MM.1S (cell line): ENCODE results near the gene TMEM59.

Experiments used
- DNase-seq: peaks from one replicate; pipeline ENCODE4 v3.0.0-alpha.2; 2015
- H2AFZ ChIP-seq: fragments of 300-600 bp; sonication (generic); 2 replicates; pipeline ENCODE4 v1.6.0; 2016; ENCODE audit warnings: antibody characterized with exemption, low read length
- H3F3A ChIP-seq: fragments of 300-600 bp; sonication (generic); 2 replicates; pipeline ENCODE4 v1.6.1; 2016; ENCODE audit warnings: mild to moderate bottlenecking, antibody characterized with exemption, low read length, moderate library complexity, mixed read lengths; ENCODE audit not compliant: insufficient read depth
- H3K27ac ChIP-seq: fragments of 300-600 bp; sonication (generic); 2 replicates; pipeline ENCODE4 v1.5.1; 2016; ENCODE audit warnings: mild to moderate bottlenecking, low read length
- H3K27me3 ChIP-seq: fragments of 300-600 bp; sonication (generic); replicated peaks from 2 replicates; pipeline ENCODE4 v1.6.0; 2016; ENCODE audit warnings: low read length; ENCODE audit not compliant: insufficient read depth
- H3K36me3 ChIP-seq: fragments of 300-600 bp; sonication (generic); replicated peaks from 2 replicates; pipeline ENCODE4 v1.6.1; 2016; ENCODE audit warnings: mild to moderate bottlenecking, low read length, mixed read lengths; ENCODE audit not compliant: insufficient read depth
- H3K4me1 ChIP-seq: fragments of 300-600 bp; sonication (generic); 2 replicates; pipeline ENCODE4 v1.6.1; 2016; ENCODE audit warnings: low read length, mixed read lengths
- H3K4me2 ChIP-seq: fragments of 300-600 bp; sonication (generic); 2 replicates; pipeline ENCODE4 v1.6.0; 2016; ENCODE audit warnings: low read depth, low read length
- H3K4me3 ChIP-seq: fragments of 300-600 bp; sonication (generic); 2 replicates; pipeline ENCODE4 v1.5.1; 2016; ENCODE audit warnings: low read length, mixed read lengths
- H3K79me2 ChIP-seq: fragments of 300-600 bp; sonication (generic); 2 replicates; pipeline ENCODE4 v1.6.1; 2016; ENCODE audit warnings: mixed run types, low read length, mixed read lengths
- H3K9ac ChIP-seq: fragments of 300-600 bp; sonication (generic); 2 replicates; pipeline ENCODE4 v1.6.1; 2016; ENCODE audit warnings: low read length, mixed read lengths
- H3K9me2 ChIP-seq: fragments of 300-600 bp; sonication (generic); replicated peaks from 2 replicates; pipeline ENCODE4 v1.6.1; 2016; ENCODE audit warnings: mild to moderate bottlenecking, low read length, mixed read lengths; ENCODE audit not compliant: insufficient read depth
- H3K9me3 ChIP-seq: fragments of 300-600 bp; sonication (generic); replicated peaks from 2 replicates; pipeline ENCODE4 v1.6.1; 2016; ENCODE audit warnings: mild to moderate bottlenecking, low read length, mixed read lengths; ENCODE audit not compliant: insufficient read depth
- H4K20me1 ChIP-seq: fragments of 300-600 bp; sonication (generic); 2 replicates; pipeline ENCODE4 v1.6.1; 2016; ENCODE audit warnings: mild to moderate bottlenecking, low read length, moderate library complexity, mixed read lengths; ENCODE audit not compliant: insufficient read depth
- CTCF ChIP-seq: fragments of 300-600 bp; sonication (generic); IDR thresholded peaks from 2 replicates; pipeline ENCODE4 v1.5.1; 2016; ENCODE audit warnings: antibody characterized with exemption, low read length, mixed read lengths
- EZH2 ChIP-seq: fragments of 300-600 bp; sonication (generic); optimal IDR thresholded peaks from 2 replicates; pipeline ENCODE3; 2017; ENCODE audit warnings: low read depth, mild to moderate bottlenecking, antibody characterized with exemption, low read length, mixed read lengths
- EZH2phosphoT487 ChIP-seq: fragments of 300-600 bp; sonication (generic); IDR thresholded peaks from 2 replicates; pipeline ENCODE4 v1.6.1; 2018; ENCODE audit warnings: antibody characterized with exemption, low read length

TMEM59 gene

DNA sequence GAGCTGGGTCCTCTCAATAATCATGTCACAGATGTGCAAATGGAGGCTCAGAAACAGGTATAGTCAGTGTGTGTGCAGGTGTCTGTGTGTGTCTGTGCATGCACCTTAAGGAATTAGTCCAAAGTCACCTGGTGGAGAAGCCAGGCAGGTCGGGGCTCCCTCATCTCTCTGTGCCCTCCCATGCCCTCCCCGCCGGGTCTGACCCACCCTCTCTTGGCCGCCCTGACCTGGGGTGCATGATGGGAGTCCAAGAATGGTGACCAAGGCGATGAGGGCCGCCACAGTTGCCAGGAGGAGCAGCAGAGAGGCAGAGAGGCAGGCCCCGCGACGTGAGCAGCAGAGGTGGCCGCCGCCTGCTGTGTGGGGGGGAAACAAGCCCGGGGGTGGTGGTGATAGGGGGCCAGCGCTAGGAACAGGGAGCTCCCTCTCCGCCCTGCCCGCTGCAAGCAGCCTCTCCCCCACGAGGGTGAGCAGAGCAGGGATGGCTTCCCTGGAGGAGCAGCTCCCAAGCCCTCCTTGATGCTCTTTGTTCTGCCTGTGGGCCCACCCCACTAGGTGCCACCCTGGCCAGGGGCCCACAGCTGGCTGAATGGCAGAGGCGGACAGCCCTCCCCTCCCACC is 38.9 kb downstream of the TMEM59 start:
- no peaks in the 10 kb centered on the region for H3K9me3 ChIP-seq
- TF ChIP-seq EZH2phosphoT487 (no peak), CTCF (no peak), EZH2 (no peak)
- H3K9ac ChIP-seq = no peak overlapping the region
- no peaks in the 10 kb centered on the region for H3K4me1 ChIP-seq
- H3K27me3 ChIP-seq = no peaks in the 10 kb centered on the region
- H2AFZ ChIP-seq = no peak overlapping the region
- H3F3A ChIP-seq = no peaks in the 10 kb centered on the region
- no peak overlapping the region for H3K4me3 ChIP-seq
- no peak for DNase-seq
- H3K27ac ChIP-seq = no peak overlapping the region
- H3K79me2 ChIP-seq = no peaks in the 10 kb centered on the region
- H3K36me3 ChIP-seq = no peaks in the 10 kb centered on the region
- H3K4me2 ChIP-seq = no peak overlapping the region
- H3K9me2 ChIP-seq = no peaks in the 10 kb centered on the region
- no peaks in the 10 kb centered on the region for H4K20me1 ChIP-seq

DNA sequence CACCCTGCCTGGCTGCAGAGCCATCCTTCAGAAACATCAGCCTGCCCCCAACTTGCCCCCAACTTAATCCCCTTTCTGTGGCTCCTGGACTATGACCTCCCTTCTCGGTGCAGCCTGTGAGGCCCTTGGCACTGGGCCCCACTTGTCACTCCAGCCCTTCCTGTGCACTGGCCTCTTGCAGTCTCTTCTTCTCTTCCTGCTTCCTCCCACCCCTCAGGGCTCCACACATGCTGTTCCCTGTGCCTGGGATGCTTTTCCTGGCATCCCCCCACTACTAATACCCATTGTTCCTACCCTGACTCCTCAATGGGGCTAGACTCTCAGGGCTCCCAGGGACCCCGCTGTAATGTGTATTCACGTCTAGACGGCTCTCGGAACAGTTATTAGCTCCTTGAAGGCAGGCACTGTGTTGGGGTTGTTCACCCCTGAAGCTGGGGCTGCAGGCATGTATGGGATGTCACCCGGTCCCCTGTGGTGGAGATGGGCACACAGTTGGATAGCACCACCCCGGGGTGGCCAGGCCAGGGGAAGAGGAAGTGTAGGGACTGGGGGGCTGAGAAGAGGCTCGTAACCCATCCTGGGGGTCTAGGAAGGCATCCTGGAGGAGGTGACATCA is 39.5 kb downstream of the TMEM59 start:
- no peak overlapping the region for H3K4me3 ChIP-seq
- no peak overlapping the region for H3K9ac ChIP-seq
- H3F3A ChIP-seq = no peaks in the 10 kb centered on the region
- H3K36me3 ChIP-seq = no peaks in the 10 kb centered on the region
- no peak overlapping the region for H2AFZ ChIP-seq
- no peak for DNase-seq
- no peak for TF ChIP-seq EZH2
- no peak for TF ChIP-seq CTCF
- TF ChIP-seq EZH2phosphoT487 = no peak
- H3K27me3 ChIP-seq = no peaks in the 10 kb centered on the region
- H3K9me3 ChIP-seq = no peaks in the 10 kb centered on the region
- no peaks in the 10 kb centered on the region for H3K79me2 ChIP-seq
- H4K20me1 ChIP-seq = no peaks in the 10 kb centered on the region
- no peak overlapping the region for H3K27ac ChIP-seq
- no peaks in the 10 kb centered on the region for H3K9me2 ChIP-seq
- H3K4me1 ChIP-seq = no peaks in the 10 kb centered on the region
- no peak overlapping the region for H3K4me2 ChIP-seq

DNA sequence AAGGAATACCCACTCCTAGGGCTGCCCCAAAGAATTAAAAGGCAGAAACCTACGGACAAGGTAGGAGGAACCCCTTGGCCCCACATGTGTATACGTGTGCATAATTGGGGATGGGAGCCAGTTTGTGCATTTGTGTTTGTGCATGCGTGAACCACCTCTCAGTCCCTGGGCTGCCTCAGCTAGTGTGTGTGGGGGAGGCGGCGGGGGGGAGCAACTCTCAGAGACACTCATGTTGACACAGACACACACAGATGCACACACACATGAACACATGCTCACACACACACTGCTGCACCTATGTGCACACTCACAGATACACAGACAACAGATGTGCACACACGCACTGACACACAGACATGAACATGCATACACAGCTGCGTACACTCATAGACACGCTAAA is 40.1 kb downstream of the TMEM59 start:
- no peak for DNase-seq
- no peak overlapping the region for H3K9ac ChIP-seq
- H2AFZ ChIP-seq = no peak overlapping the region
- H3K79me2 ChIP-seq = no peaks in the 10 kb centered on the region
- no peak for TF ChIP-seq EZH2phosphoT487
- no peak for TF ChIP-seq EZH2
- TF ChIP-seq CTCF = no peak
- no peaks in the 10 kb centered on the region for H3K27me3 ChIP-seq
- H3K9me2 ChIP-seq = no peaks in the 10 kb centered on the region
- no peaks in the 10 kb centered on the region for H3K36me3 ChIP-seq
- no peak overlapping the region for H3K27ac ChIP-seq
- H3K4me2 ChIP-seq = no peak overlapping the region
- H3K9me3 ChIP-seq = no peaks in the 10 kb centered on the region
- H4K20me1 ChIP-seq = no peaks in the 10 kb centered on the region
- H3K4me1 ChIP-seq = no peaks in the 10 kb centered on the region
- no peaks in the 10 kb centered on the region for H3F3A ChIP-seq
- H3K4me3 ChIP-seq = no peak overlapping the region
